Measurements from ENCODE around the gene CAVIN4.

The CAVIN4 gene

GRCh38 chr9:100591139-100591538, 13.3 kb downstream of the CAVIN4 start:
- DNase-seq, result no peak

- DNase-seq, result no peak
Measured at GRCh38 chr9:100591639-100592412, 13.9 kb downstream of the CAVIN4 start.

- DNase-seq, result peak in 1 of 2 donors; percentile 24
Measured at GRCh38 chr9:100595391-100596199, 17.7 kb downstream of the CAVIN4 start.

GRCh38 chr9:100597236-100597635, 19.4 kb downstream of the CAVIN4 start:
- no peak for DNase-seq

- peak; percentile 75 to 77 for DNase-seq
Measured at GRCh38 chr9:100598641-100599145, 20.8 kb downstream of the CAVIN4 start.

GRCh38 chr9:100600521-100601079, 22.7 kb downstream of the CAVIN4 start:
- no peak for DNase-seq

- DNase-seq, result peak in 1 of 2 donors; percentile 20
Measured at GRCh38 chr9:100601216-100601615, 23.3 kb downstream of the CAVIN4 start.

GRCh38 chr9:100602342-100602801, 24.5 kb downstream of the CAVIN4 start:
- no peak for DNase-seq

- no peak for DNase-seq
Measured at GRCh38 chr9:100605405-100605804, 27.5 kb downstream of the CAVIN4 start.

- DNase-seq, result no peak
Measured at GRCh38 chr9:100619194-100619593, 41.3 kb downstream of the CAVIN4 start.

- DNase-seq, result no peak
Measured at GRCh38 chr9:100619665-100620064, 41.8 kb downstream of the CAVIN4 start.

- no peak for DNase-seq
Measured at GRCh38 chr9:100623969-100624368, 46.1 kb downstream of the CAVIN4 start.

GRCh38 chr9:100626949-100627348, 49.1 kb downstream of the CAVIN4 start:
- DNase-seq, result no peak

GRCh38 chr9:100637787-100638186, 59.9 kb downstream of the CAVIN4 start:
- no peak for DNase-seq
